Measurements from ENCODE around the gene OR52H1. TPM values are rescaled to one million over a fixed set of nuclear protein-coding genes. Genes with fewer than 3 reads are reported as not detected.

The OR52H1 gene
- polyA plus RNA-seq, 1 of the 3 experiments (the other 2 are of a cell fraction): not detected

- no peak overlapping the region for H3K4me2 ChIP-seq
- H2AFZ ChIP-seq (ENCODE audit: low read depth): no peak overlapping the region
- POLR2A ChIA-PET: no interaction called here
- no peak for TF ChIP-seq FOXM1 (IDR thresholded peaks at IDR 0.05; ENCODE audit: low read depth)
- TF ChIP-seq RXRA (IDR thresholded peaks at IDR 0.05; ENCODE audit: borderline replicate concordance, low read depth): no peak
- TF ChIP-seq ELF1 (IDR thresholded peaks at IDR 0.05): no peak
- no peak for TF ChIP-seq CTCF (IDR thresholded peaks at IDR 0.05)
- no peak for TF ChIP-seq YY1 (IDR thresholded peaks at IDR 0.05; ENCODE audit: low read depth)
- no peak for TF ChIP-seq TCF12 (IDR thresholded peaks at IDR 0.05)
- TF ChIP-seq POLR2AphosphoS5 (IDR thresholded peaks at IDR 0.05; ENCODE audit: low read depth, low read length): no peak
- TF ChIP-seq MXI1 (IDR thresholded peaks at IDR 0.05; ENCODE audit: low read depth, low read length): no peak
- TF ChIP-seq TEAD4 (IDR thresholded peaks at IDR 0.05; ENCODE audit: borderline replicate concordance, insufficient read depth): no peak
- no peak for TF ChIP-seq FOXJ3 (CRISPR knock-in tag; IDR thresholded peaks at IDR 0.05)
- no peak for TF ChIP-seq EZH2phosphoT487 (IDR thresholded peaks at IDR 0.05; ENCODE audit: borderline replicate concordance, low read depth)
- TF ChIP-seq GABPA (IDR thresholded peaks at IDR 0.05; ENCODE audit: low read depth): no peak
- H3K36me3 ChIP-seq (replicated peaks in 1 of 2; ENCODE audit: control insufficient read depth in 1 of 2, insufficient read depth in 2 of 2, low read length in 1 of 2): no peaks in the 10 kb centered on the region
- no peak overlapping the region for H3K27ac ChIP-seq (ENCODE audit: low read depth in 2 of 2, low read length in 1 of 2)
- 0% methylated on average over 2 of the region's 2 CpGs for WGBS (ENCODE audit: low lambda C conversion rate)
- no peak overlapping the region for H3K9ac ChIP-seq
- no peak for DNase-seq
- no peaks in the 10 kb centered on the region for H3K9me3 ChIP-seq
- H4K20me1 ChIP-seq (ENCODE audit: insufficient read depth): no peaks in the 10 kb centered on the region
- no peaks in the 10 kb centered on the region for H3K79me2 ChIP-seq (ENCODE audit: insufficient read depth)
- CTCF ChIA-PET: interaction anchor here (1.0 kb wide), 1 partner anchor 863 kb away, joined by 4 read pairs; no protein-coding TSS in a partner anchor
- no peaks in the 10 kb centered on the region for H3K4me1 ChIP-seq (ENCODE audit: control insufficient read depth in 1 of 2, insufficient read depth in 2 of 2, low read depth in 1 of 2, low read length in 1 of 2)
- H3K9me2 ChIP-seq: no peaks in the 10 kb centered on the region
- no peaks in the 10 kb centered on the region for H3F3A ChIP-seq (replicated peaks; ENCODE audit: insufficient read depth)
- no peak overlapping the region for H3K4me3 ChIP-seq (ENCODE audit: low read depth in 2 of 2, low read length in 1 of 2)
- no peaks in the 10 kb centered on the region for H3K27me3 ChIP-seq (ENCODE audit: insufficient read depth)
Measured at GRCh38 chr11:5499671-5500070, 48.7 kb downstream of the OR52H1 start.

Other genes starting within 250 kb of the OR52H1 start
- 0.07 and 0.29 TPM in 2 replicates for gene OR51B4, start 246.6 kb downstream of the OR52H1 start, polyA plus RNA-seq (2012; rRNA removed)
- gene OR51B2, start 224.2 kb downstream of the OR52H1 start, polyA plus RNA-seq (2012; rRNA removed): not detected in 2 replicates
- 0.15 and 0.29 TPM in 2 replicates for gene OR51B5, start 205.0 kb downstream of the OR52H1 start, polyA plus RNA-seq (2012; rRNA removed)
- not detected in 2 replicates for gene OR51B6, start 197.0 kb downstream of the OR52H1 start, polyA plus RNA-seq (2012; rRNA removed)
- gene OR51M1, start 164.7 kb downstream of the OR52H1 start, polyA plus RNA-seq (2012; rRNA removed): not detected in 2 replicates
- not detected in 2 replicates for gene OR51Q1, start 126.4 kb downstream of the OR52H1 start, polyA plus RNA-seq (2012; rRNA removed)
- 0.08 TPM in 1 of 2 replicates, not detected in the other for gene OR51I1, start 107.0 kb downstream of the OR52H1 start, polyA plus RNA-seq (2012; rRNA removed)
- gene OR51I2, start 99.2 kb downstream of the OR52H1 start, polyA plus RNA-seq (2012; rRNA removed): not detected in 2 replicates
- gene OR52D1, start 59.9 kb downstream of the OR52H1 start, polyA plus RNA-seq (2012; rRNA removed): not detected in 2 replicates
- gene UBQLN3, start 38.6 kb downstream of the OR52H1 start, polyA plus RNA-seq (2012; rRNA removed): not detected in 2 replicates
- 0.03 and 0.10 TPM in 2 replicates for gene UBQLNL, start 31.8 kb downstream of the OR52H1 start, polyA plus RNA-seq (2012; rRNA removed)
- gene OR52B6, start 32.3 kb upstream of the OR52H1 start, polyA plus RNA-seq (2012; rRNA removed): not detected in 2 replicates
- 0.46 and 0.94 TPM in 2 replicates for gene TRIM6, start 48.1 kb upstream of the OR52H1 start, polyA plus RNA-seq (2012; rRNA removed)
- 3.2 and 4.6 TPM in 2 replicates for gene TRIM34, start 76.5 kb upstream of the OR52H1 start, polyA plus RNA-seq (2012; rRNA removed)
- 22.9 and 29.4 TPM in 2 replicates for gene TRIM5, start 136.5 kb upstream of the OR52H1 start, polyA plus RNA-seq (2012; rRNA removed)
- gene TRIM22, start 141.2 kb upstream of the OR52H1 start, polyA plus RNA-seq (2012; rRNA removed): 47.1 and 80.4 TPM in 2 replicates
- gene OR56B1, start 187.9 kb upstream of the OR52H1 start, polyA plus RNA-seq (2012; rRNA removed): not detected in 2 replicates
- gene OR52N4, start 205.7 kb upstream of the OR52H1 start, polyA plus RNA-seq (2012; rRNA removed): 0.10 TPM in 1 of 2 replicates, not detected in the other
- not detected in 2 replicates for gene OR52N5, start 234.8 kb upstream of the OR52H1 start, polyA plus RNA-seq (2012; rRNA removed)
- gene OR52N1, start 242.7 kb upstream of the OR52H1 start, polyA plus RNA-seq (2012; rRNA removed): not detected in 2 replicates

Data from SK-N-SH (cell line).